Measurements from ENCODE around the gene RFT1. TPM values are rescaled to one million over a fixed set of nuclear protein-coding genes. Genes with fewer than 3 reads are reported as not detected.

Gene RFT1
- total and polyA plus RNA-seq, 2 experiments from 2014 or later: 11.3 to 13.3 TPM

DNA sequence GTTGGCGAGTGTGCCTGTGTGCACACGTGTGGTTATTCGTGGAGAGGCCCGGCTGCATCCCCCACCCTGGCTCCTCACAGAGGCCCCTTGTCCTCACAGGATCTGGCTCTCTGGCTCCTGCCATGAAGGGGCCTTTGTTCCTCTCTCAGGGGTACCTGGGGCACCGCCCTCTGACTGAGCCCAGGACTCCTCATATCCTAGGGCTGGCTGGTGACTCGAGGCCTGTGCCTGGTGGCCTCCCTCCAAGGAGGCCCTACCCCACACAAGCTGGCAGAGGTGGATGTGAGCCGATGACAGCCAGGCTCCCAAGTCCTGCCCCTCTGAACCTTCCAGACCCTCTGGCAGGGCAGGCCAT lies 40.8 kb upstream of the RFT1 start:
- no peak overlapping the region for H2AFZ ChIP-seq
- H3K27ac ChIP-seq (ENCODE audit: low read depth): no peak overlapping the region
- H3K27me3 ChIP-seq (ENCODE audit: insufficient read depth): no peaks in the 10 kb centered on the region
- no peak for DNase-seq (ENCODE audit: low spot score)
- no peak overlapping the region for H3K4me3 ChIP-seq
- no peaks in the 10 kb centered on the region for H3F3A ChIP-seq (replicated peaks; ENCODE audit: low read depth)
- no peaks in the 10 kb centered on the region for H3K9me2 ChIP-seq (ENCODE audit: insufficient read depth)
- H3K79me2 ChIP-seq (replicated peaks; ENCODE audit: insufficient read depth): no peaks in the 10 kb centered on the region; the same call in 1 of the 2 replicates
- H3K36me3 Mint-ChIP-seq (ENCODE audit: low read depth): peaks cover 2% of the 10 kb centered on the region; the same call in 2 of the 3 replicates
- no peak overlapping the region for H3K4me2 ChIP-seq
- H3K4me3 Mint-ChIP-seq: no peak overlapping the region
- peak overlapping the region; percentile 53; the same call in 1 of the 2 replicates for H3K27ac Mint-ChIP-seq
- TF ChIP-seq, protein P1, sequence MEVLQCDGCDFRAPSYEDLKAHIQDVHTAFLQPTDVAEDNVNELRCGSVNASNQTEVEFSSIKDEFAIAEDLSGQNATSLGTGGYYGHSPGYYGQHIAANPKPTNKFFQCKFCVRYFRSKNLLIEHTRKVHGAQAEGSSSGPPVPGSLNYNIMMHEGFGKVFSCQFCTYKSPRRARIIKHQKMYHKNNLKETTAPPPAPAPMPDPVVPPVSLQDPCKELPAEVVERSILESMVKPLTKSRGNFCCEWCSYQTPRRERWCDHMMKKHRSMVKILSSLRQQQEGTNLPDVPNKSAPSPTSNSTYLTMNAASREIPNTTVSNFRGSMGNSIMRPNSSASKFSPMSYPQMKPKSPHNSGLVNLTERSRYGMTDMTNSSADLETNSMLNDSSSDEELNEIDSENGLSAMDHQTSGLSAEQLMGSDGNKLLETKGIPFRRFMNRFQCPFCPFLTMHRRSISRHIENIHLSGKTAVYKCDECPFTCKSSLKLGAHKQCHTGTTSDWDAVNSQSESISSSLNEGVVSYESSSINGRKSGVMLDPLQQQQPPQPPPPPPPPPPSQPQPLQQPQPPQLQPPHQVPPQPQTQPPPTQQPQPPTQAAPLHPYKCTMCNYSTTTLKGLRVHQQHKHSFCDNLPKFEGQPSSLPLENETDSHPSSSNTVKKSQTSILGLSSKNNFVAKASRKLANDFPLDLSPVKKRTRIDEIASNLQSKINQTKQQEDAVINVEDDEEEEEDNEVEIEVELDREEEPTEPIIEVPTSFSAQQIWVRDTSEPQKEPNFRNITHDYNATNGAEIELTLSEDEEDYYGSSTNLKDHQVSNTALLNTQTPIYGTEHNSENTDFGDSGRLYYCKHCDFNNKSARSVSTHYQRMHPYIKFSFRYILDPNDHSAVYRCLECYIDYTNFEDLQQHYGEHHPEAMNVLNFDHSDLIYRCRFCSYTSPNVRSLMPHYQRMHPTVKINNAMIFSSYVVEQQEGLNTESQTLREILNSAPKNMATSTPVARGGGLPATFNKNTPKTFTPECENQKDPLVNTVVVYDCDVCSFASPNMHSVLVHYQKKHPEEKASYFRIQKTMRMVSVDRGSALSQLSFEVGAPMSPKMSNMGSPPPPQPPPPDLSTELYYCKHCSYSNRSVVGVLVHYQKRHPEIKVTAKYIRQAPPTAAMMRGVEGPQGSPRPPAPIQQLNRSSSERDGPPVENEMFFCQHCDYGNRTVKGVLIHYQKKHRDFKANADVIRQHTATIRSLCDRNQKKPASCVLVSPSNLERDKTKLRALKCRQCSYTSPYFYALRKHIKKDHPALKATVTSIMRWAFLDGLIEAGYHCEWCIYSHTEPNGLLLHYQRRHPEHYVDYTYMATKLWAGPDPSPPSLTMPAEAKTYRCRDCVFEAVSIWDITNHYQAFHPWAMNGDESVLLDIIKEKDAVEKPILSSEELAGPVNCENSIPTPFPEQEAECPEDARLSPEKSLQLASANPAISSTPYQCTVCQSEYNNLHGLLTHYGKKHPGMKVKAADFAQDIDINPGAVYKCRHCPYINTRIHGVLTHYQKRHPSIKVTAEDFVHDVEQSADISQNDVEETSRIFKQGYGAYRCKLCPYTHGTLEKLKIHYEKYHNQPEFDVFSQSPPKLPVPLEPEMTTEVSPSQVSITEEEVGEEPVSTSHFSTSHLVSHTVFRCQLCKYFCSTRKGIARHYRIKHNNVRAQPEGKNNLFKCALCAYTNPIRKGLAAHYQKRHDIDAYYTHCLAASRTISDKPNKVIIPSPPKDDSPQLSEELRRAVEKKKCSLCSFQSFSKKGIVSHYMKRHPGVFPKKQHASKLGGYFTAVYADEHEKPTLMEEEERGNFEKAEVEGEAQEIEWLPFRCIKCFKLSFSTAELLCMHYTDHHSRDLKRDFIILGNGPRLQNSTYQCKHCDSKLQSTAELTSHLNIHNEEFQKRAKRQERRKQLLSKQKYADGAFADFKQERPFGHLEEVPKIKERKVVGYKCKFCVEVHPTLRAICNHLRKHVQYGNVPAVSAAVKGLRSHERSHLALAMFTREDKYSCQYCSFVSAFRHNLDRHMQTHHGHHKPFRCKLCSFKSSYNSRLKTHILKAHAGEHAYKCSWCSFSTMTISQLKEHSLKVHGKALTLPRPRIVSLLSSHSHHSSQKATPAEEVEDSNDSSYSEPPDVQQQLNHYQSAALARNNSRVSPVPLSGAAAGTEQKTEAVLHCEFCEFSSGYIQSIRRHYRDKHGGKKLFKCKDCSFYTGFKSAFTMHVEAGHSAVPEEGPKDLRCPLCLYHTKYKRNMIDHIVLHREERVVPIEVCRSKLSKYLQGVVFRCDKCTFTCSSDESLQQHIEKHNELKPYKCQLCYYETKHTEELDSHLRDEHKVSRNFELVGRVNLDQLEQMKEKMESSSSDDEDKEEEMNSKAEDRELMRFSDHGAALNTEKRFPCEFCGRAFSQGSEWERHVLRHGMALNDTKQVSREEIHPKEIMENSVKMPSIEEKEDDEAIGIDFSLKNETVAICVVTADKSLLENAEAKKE (CRISPR knock-in tag; IDR thresholded peaks at IDR 0.05): no peak
- no peak for TF ChIP-seq ZNF331 (CRISPR knock-in tag; IDR thresholded peaks at IDR 0.05; ENCODE audit: low read depth)
- no peak for TF ChIP-seq REST (IDR thresholded peaks at IDR 0.05; ENCODE audit: unreplicated experiment)
- TF ChIP-seq STAT1 (IDR thresholded peaks at IDR 0.05; ENCODE audit: unreplicated experiment): no peak
- no peak for TF ChIP-seq EZH2 (IDR thresholded peaks at IDR 0.05; ENCODE audit: low read depth, unreplicated experiment)
- TF ChIP-seq EZH2phosphoT487 (IDR thresholded peaks at IDR 0.05; ENCODE audit: unreplicated experiment): no peak
- no peak for TF ChIP-seq JUNB (IDR thresholded peaks at IDR 0.05; ENCODE audit: unreplicated experiment)
- TF ChIP-seq CREB1 (CRISPR knock-in tag; IDR thresholded peaks at IDR 0.05; ENCODE audit: low read depth): no peak
- TF ChIP-seq ZNF114 (CRISPR knock-in tag; IDR thresholded peaks at IDR 0.05): no peak
- TF ChIP-seq POLR2AphosphoS5 (IDR thresholded peaks at IDR 0.05; ENCODE audit: low read depth): no peak
- no peak for TF ChIP-seq NANOG (IDR thresholded peaks at IDR 0.05; ENCODE audit: borderline replicate concordance)
- peaks cover 59% of the 10 kb centered on the region for H3K4me1 Mint-ChIP-seq
- H3K4me1 ChIP-seq (ENCODE audit: insufficient read depth): peaks cover 18% of the 10 kb centered on the region
- H3K27me3 Mint-ChIP-seq (ENCODE audit: insufficient read depth, low read depth, poor library complexity): peaks cover 9% of the 10 kb centered on the region
- ATAC-seq: no peak
- H4K20me1 ChIP-seq (replicated peaks; ENCODE audit: insufficient read depth): no peaks in the 10 kb centered on the region; the same call in 1 of the 2 replicates
- no peaks in the 10 kb centered on the region; the same call in 2 of the 3 replicates for H3K9me3 Mint-ChIP-seq
- no peaks in the 10 kb centered on the region for H3K36me3 ChIP-seq (ENCODE audit: insufficient read depth)
